HG02678 (cell line): ENCODE results near the gene YJU2.
"Not testable (repeated sequence)": the region's sequence is repeated elsewhere in the genome, so short reads cannot be mapped to it uniquely, and the experiment has no call there.

ENCODE experiments used
- ATAC-seq: cut with Tn5 transposase; IDR thresholded peaks from one replicate; pipeline ENCODE4 v1.9.1; 2021; ENCODE audit warnings: mild to moderate bottlenecking, moderate library complexity; ENCODE audit not compliant: unreplicated experiment

The YJU2 gene

GRCh38 chr19:4267101-4267900 is 20.4 kb downstream of the YJU2 start:
- no peak for ATAC-seq

- ATAC-seq: no peak
These were observed 21.3 kb downstream of the YJU2 start for GRCh38 chr19:4267901-4268815.

- no peak for ATAC-seq
These were observed 22.0 kb downstream of the YJU2 start for GRCh38 chr19:4268816-4269430.

- ATAC-seq: no peak
These were observed 26.0 kb downstream of the YJU2 start for GRCh38 chr19:4272894-4273293.

- not testable (repeated sequence) for ATAC-seq
These were observed 27.4 kb downstream of the YJU2 start for GRCh38 chr19:4274321-4274686.

GRCh38 chr19:4277191-4277696 is 30.4 kb downstream of the YJU2 start:
- ATAC-seq: no peak

- no peak for ATAC-seq
These were observed 31.1 kb downstream of the YJU2 start for GRCh38 chr19:4278010-4278409.

GRCh38 chr19:4278419-4279266 is 31.8 kb downstream of the YJU2 start, which contains the start of gene SHD:
TSS of gene SHD (plus strand) at chr19:4279266. CDS start at chr19:4280064, 798 bp downstream.
- no peak for ATAC-seq

GRCh38 chr19:4279267-4279529 is 32.3 kb downstream of the YJU2 start:
- no peak for ATAC-seq

- no peak for ATAC-seq
These were observed 32.9 kb downstream of the YJU2 start for GRCh38 chr19:4279530-4280422.

- ATAC-seq: no peak
These were observed 37.5 kb downstream of the YJU2 start for GRCh38 chr19:4284176-4284958.

- no peak for ATAC-seq
These were observed 38.1 kb downstream of the YJU2 start for GRCh38 chr19:4284974-4285373.

GRCh38 chr19:4286141-4286540 is 39.3 kb downstream of the YJU2 start:
- ATAC-seq: not testable (repeated sequence)

- no peak for ATAC-seq
These were observed 41.4 kb downstream of the YJU2 start for GRCh38 chr19:4288091-4288777.

GRCh38 chr19:4291184-4291732 is 44.4 kb downstream of the YJU2 start:
- ATAC-seq: no peak

GRCh38 chr19:4292515-4292914 is 45.6 kb downstream of the YJU2 start:
- no peak for ATAC-seq

GRCh38 chr19:4294389-4294788 is 47.5 kb downstream of the YJU2 start:
- ATAC-seq: no peak
